Right lobe of liver (tissue), 6 donors: ENCODE data around the gene MRRF. TPM values are rescaled to one million over a fixed set of nuclear protein-coding genes. Genes with fewer than 3 reads are reported as not detected.

Experiments used
- ATAC-seq, 4 donors: fragments of 200-7000 bp; cut with Tn5 transposase; one replicate each; pipeline ENCODE4 v1.9.1; 2020; ENCODE audit warnings: mild to moderate bottlenecking in 4 of 4, moderate library complexity in 4 of 4
- DNase-seq, 3 donors: peaks; one replicate each; pipeline ENCODE4 v3.0.0-alpha.2; 2020
- H3K27ac ChIP-seq, 3 donors: fragments of 200-600 bp; one replicate each; pipeline ENCODE4 v1.8.0; 2022
- H3K27me3 ChIP-seq, 2 donors: fragments of 200-600 bp; one replicate each; pipeline ENCODE4 v1.8.0; 2022
- H3K36me3 ChIP-seq, 4 donors: fragments of 200-600 bp; sonication (generic) in 1 of 4; one replicate each; pipeline versions ENCODE4 v1.5.1 to v1.8.0; 2017 to 2022; ENCODE audit warnings: control low read depth in 1 of 4
- H3K4me1 ChIP-seq, 4 donors: fragments of 200-600 bp; sonication (generic) in 1 of 4; one replicate each; pipeline versions ENCODE4 v1.5.1 to v1.8.0; 2017 to 2022; ENCODE audit warnings: control low read depth in 1 of 4
- H3K4me3 ChIP-seq, 3 donors: fragments of 200-600 bp; one replicate each; pipeline ENCODE4 v1.8.0; 2022
- H3K9me3 ChIP-seq, 4 donors: fragments of 200-600 bp; sonication (generic) in 1 of 4; one replicate each; pipeline versions ENCODE4 v1.5.1 to v1.8.0; 2017 to 2022; ENCODE audit warnings: control low read depth in 1 of 4
- CTCF ChIP-seq, 4 donors: fragments of 200-600 bp in 3 of 4; fragments of 450-650 bp in 1 of 4; IDR thresholded peaks; one replicate each; pipeline versions ENCODE4 v1.5.1 to v1.8.0; 2016 to 2022; ENCODE audit warnings: antibody characterized with exemption in 4 of 4, mild to moderate bottlenecking in 2 of 4
- POLR2A ChIP-seq: fragments of 450-650 bp; IDR thresholded peaks from one replicate; pipeline ENCODE4 v1.6.1; 2017; ENCODE audit warnings: antibody characterized with exemption, mild to moderate bottlenecking
- WGBS: methylation state at CpG from one replicate; pipeline ENCODE4 v1.1.6; 2018; ENCODE audit warnings: low coverage, low lambda C conversion rate; ENCODE audit not compliant: insufficient coverage; ENCODE audit errors: missing lambda C conversion rate; 5-methylcytosine and 5-hydroxymethylcytosine counted together
- intact Hi-C, 2 donors: fragments of 100-400 bp; cut with DNase I; formaldehyde crosslinking; loops; one replicate each; pipeline versions ENCODE4 v1.11.2 to v1.14.1; 2022
- total RNA-seq, 6 experiments: library from RNA; depleted of rRNA in 2 of 6; stranded (reverse); fragments of >200 nt in 2 of 6; fragmentation: NEBNext Ultra II Directional in 3 of 6; extraction: Animal tissue kit (Norgen Biotek cat#: 25700) in 3 of 6; gene quantifications; one replicate each; pipeline versions ENCODE4 v1.1.0 to v1.2.4, GENCODE V29; 2016 to 2023
- donor health status: DM: no; HTN: yes; CAD: no.
- donor health status: DM: no; HTN: no; CAD: no.
- donor health status: DM: no; HTN: no; CAD: no.
- donor health status: DM: no; HTN: yes; CAD: no.
- donor health status: DM: no; HTN: yes; CAD: no.

Gene MRRF
- total RNA-seq, 6 experiments from 2014 or later: 17.4 to 34.0 (median 22.6) TPM

DNA sequence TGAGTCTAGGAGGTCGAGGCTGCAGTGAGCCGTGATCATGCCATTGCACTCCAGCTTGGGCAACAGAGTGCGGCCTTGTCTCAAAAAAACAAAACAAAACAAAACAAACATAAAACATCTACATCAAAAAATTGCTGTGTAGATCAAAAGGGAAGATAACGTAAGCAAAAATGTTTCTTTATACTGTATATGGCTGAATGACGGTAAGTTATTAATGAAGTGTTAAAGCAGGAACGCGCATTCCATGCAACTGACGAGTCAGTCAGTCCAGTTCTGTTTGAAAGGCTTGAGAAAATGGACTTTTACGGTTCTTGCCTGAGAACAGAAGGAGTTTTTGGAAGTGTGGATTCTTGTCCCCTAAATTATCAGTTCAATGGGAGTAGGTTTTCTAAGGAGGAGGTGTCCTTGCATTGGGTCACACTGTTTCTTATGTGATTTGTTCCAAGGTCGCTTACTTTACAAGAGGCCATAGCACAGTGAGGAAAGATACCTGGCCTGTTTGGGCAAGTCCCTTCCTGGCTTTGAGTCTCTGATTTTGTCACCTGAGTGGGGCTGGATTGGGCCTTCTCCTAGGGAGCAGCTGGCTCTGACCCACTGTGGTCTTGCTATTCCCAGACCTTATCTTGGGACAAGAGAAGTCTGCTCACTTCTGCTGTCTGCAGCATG, 99.6 kb downstream of the MRRF start:
- no peaks in the 10 kb centered on the region for H3K27me3 ChIP-seq
- no peak overlapping the region for H3K4me3 ChIP-seq
- H3K27ac ChIP-seq: no peak overlapping the region
- 91% methylated on average over 10 of the region's 10 CpGs for WGBS
- no peaks in the 10 kb centered on the region for H3K36me3 ChIP-seq
- intact Hi-C loops: no loop called here
- DNase-seq: no peak
- no peaks in the 10 kb centered on the region for H3K4me1 ChIP-seq
- no peak for ATAC-seq
- H3K9me3 ChIP-seq: no peaks in the 10 kb centered on the region
- TF ChIP-seq CTCF (IDR thresholded peaks at IDR 0.05) (no peak), POLR2A (no peak)

DNA sequence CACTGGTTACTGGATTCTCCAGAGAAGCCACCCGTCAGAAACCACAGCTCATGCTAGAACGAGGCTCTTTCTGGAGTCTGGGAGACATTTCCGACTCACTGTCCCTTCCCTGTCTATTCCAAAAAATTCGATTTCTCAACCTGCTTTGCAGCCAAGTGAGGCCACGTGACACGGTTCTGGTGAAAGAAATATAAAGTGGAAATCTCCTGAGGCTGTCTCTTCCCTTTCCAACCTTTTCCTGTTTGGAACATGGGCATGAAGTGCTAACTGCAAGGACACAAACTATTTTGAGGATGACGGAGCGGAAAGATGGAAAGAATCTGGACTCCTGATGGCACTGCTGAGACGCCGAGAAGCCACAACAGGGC, 100.1 kb downstream of the MRRF start:
- intact Hi-C loops: no loop called here
- H3K27me3 ChIP-seq: no peaks in the 10 kb centered on the region

GRCh38 chr9:122366074-122366660, 101.5 kb downstream of the MRRF start:
- intact Hi-C loops: no loop called here
- TF ChIP-seq CTCF (IDR thresholded peaks at IDR 0.05) (no peak), POLR2A (no peak)
- no peaks in the 10 kb centered on the region for H3K36me3 ChIP-seq
- WGBS: 49% methylated on average over 4 of the region's 6 CpGs
- H3K4me3 ChIP-seq: no peak overlapping the region
- H3K27ac ChIP-seq: no peak overlapping the region
- DNase-seq: no peak
- no peaks in the 10 kb centered on the region for H3K27me3 ChIP-seq
- no peaks in the 10 kb centered on the region for H3K9me3 ChIP-seq
- no peak for ATAC-seq
- H3K4me1 ChIP-seq: no peaks in the 10 kb centered on the region

More for the DNA sequence above, 100.1 kb downstream of the MRRF start:
- Histone ChIP-seq H3K4me3 (no peak overlapping the region), H3K9me3 (no peaks in the 10 kb centered on the region), H3K36me3 (no peaks in the 10 kb centered on the region), H3K4me1 (no peaks in the 10 kb centered on the region), H3K27ac (no peak overlapping the region)
- ATAC-seq: no peak
- WGBS: 64% methylated on average over 9 of the region's 10 CpGs
- TF ChIP-seq CTCF (IDR thresholded peaks at IDR 0.05) (no peak), POLR2A (no peak)
- no peak for DNase-seq

- Histone ChIP-seq H3K4me3 (no peak overlapping the region), H3K36me3 (no peaks in the 10 kb centered on the region), H3K27me3 (no peaks in the 10 kb centered on the region), H3K9me3 (no peaks in the 10 kb centered on the region), H3K4me1 (no peaks in the 10 kb centered on the region), H3K27ac (no peak overlapping the region)
- DNase-seq (no peak), ATAC-seq (no peak)
- intact Hi-C loops: no loop called here
- TF ChIP-seq CTCF (IDR thresholded peaks at IDR 0.05) (no peak), POLR2A (no peak)
- 72% methylated on average over 6 of the region's 7 CpGs for WGBS
Measured at GRCh38 chr9:122367065-122367464, 102.4 kb downstream of the MRRF start.
